GM19099 (cell line): ENCODE data around the gene EPOP.
A peak's percentile ranks its signal among the peaks of the same experiment; 100 is the strongest.

ENCODE experiments used
- POLR2A ChIP-seq: IDR thresholded peaks from 3 replicates; pipeline ENCODE4 v1.6.1; 2011; ENCODE audit warnings: low read depth; ENCODE audit not compliant: insufficient read length; ENCODE audit errors: extremely low read depth

Gene EPOP

DNA sequence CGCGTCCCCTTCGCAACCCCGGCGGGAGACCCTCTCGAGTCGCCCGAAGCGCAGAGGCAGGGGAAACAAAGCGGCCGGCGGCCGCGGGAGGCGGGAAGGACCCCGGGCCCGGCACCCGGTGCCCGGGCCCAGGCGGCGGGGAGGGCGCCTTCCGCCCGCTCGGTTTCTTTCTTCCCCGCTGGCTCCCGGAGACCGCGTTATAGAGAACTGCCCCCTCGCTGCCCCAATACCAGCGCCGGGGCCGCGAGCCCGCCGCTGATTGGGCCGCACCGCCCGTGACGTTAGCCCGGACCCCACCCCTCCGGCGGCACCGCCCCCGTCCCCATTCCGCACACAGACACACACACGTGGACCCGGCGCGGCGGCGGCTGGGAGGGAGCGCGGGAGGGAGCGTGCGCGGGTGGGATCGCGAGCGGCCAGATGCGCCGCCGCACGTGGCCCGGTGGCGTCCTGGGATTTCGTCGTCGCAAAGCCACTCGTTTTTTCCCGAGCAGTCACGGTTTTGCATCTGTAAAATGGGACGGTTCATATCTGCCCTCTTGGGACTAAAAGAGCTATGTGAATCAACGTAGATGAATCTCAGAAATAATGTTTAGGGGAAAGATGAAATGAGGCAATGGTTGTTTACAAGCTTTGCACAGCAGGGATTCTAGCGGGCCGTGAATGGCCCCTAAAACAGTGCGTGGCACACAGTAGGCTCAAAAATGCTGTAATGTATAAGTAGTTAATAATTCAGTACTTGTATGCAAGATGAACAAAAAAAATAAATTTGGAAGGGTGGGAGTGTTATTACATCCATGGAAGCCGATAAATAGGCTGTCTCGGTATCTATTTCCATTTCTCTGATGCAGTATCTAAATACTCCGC lies at the start of gene EPOP:
TSS of gene EPOP (minus strand) at position 209 of the 867 bp plus-strand sequence. CDS start 462 bp downstream, outside the sequence.
- peak; percentile 23 for TF ChIP-seq POLR2A

- no peak for TF ChIP-seq POLR2A
Measured at GRCh38 chr17:38721802-38722201, 47.0 kb upstream of the EPOP start.

- no peak for TF ChIP-seq POLR2A
Measured at GRCh38 chr17:38720941-38721340, 46.2 kb upstream of the EPOP start.

DNA sequence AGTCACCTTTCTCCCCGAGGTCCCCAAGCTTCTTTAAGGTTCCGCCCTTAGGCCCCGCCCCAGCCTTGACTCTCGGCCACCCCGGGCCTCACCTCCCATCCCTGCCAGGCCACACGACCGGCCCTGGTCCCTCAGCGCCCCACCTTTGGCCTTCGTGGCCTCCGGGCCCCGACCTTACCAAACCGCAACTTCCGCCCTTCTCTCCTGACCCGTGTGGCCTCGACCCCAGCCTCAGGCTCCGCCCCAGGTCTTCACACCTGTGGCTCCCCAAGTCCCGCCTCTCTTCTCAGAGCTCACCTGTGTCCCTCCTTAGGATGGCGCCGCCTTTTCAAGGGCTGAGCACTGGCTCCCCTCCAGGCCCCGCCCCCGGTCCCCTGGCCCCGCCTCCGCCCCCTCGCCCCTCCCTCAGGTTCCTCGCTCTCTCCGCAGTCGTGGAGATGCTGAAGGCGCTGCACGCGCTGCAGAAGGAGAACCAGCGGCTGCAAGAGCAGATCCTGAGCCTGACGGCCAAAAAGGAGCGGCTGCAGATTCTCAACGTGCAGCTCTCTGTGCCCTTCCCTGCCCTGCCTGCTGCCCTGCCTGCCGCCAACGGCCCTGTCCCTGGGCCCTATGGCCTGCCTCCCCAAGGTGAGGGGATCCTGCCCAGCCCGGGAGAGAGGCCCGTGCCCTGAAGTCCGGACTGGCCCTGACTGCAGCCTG lies 45.3 kb upstream of the EPOP start:
- TF ChIP-seq POLR2A: no peak

GRCh38 chr17:38719289-38719942 lies 44.7 kb upstream of the EPOP start:
- no peak for TF ChIP-seq POLR2A

DNA sequence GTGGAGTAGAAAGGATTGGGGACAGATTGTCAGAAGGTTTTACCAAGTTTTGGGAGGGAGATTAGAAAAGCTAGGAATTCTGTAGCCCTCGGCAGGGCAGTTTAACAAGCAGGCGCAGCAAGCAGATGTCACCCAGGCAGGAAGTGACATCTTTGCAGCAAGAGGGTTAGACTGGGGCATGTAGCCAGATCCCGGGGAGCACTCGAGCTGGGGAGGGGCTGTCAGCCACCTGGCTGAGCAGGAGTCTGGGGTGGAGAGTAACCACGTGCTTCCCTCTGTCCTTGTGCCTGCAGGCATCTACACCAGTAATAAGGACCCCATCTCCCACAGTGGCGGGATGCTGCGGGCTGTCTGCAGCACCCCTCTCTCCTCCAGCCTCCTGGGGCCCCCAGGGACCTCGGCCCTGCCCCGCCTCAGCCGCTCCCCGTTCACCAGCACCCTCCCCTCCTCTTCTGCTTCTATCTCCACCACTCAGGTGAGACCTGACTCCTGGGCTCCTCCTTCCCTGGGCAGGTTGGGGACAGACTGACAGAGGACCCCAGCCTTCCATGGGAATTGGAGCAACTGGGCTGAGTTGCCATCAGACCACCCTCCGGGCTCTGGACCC lies 42.5 kb upstream of the EPOP start:
- no peak for TF ChIP-seq POLR2A

GRCh38 chr17:38716368-38717005 lies 41.7 kb upstream of the EPOP start:
- no peak for TF ChIP-seq POLR2A

DNA sequence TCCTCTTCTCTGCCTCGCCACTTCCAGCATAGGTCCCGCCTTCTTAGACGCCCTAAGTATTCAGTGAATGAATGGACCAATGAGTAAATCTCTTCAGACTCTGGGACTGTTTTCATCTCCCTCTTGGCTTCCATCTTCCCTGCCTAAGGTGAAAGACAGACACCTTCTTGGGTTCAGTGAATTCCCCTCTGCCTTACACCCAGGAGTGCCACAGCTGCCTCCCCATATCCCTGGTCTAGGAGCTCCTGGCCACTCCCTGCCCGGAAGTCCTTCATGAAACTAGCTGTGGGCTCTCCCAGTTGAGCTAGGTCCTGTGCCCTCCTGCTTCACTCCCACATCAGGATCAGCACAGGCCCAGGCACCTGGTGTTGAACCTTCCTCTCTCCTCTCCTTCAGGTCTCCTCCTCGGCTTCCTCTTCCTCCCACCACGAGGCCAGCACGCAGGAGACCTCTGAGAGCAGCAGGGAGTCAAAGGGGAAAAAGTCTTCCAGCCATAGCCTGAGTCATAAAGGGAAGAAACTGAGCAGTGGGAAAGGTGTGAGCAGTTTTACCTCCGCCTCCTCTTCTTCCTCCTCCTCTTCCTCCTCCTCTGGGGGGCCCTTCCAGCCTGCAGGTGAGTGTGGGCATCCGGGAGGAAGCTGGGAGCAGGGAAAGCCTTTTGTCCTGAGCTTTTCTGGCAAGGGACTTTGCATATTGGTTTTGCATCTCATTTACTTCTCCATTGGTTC lies 40.6 kb upstream of the EPOP start:
- TF ChIP-seq POLR2A: no peak

- no peak for TF ChIP-seq POLR2A
Measured at GRCh38 chr17:38713456-38714075, 38.8 kb upstream of the EPOP start.

DNA sequence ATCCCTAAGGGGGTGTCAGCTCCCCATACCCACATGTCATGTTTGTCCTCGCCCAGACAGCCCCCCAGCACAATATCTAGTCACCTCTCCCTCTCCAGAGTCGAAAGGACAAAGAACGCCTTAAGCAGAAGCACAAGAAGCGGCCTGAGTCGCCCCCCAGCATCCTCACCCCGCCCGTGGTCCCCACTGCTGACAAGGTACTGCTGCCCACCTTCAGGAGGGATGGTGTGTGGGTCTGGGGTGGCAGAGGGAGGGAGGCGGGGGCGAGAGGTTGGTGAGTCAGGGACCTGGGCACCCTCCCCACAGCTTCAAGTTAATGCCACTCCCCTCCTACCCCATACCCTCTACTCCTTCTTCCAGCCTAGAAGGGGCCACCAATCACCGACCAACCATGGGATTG lies 37.8 kb upstream of the EPOP start:
- no peak for TF ChIP-seq POLR2A

GRCh38 chr17:38711792-38712571 lies 37.2 kb upstream of the EPOP start:
- no peak for TF ChIP-seq POLR2A

DNA sequence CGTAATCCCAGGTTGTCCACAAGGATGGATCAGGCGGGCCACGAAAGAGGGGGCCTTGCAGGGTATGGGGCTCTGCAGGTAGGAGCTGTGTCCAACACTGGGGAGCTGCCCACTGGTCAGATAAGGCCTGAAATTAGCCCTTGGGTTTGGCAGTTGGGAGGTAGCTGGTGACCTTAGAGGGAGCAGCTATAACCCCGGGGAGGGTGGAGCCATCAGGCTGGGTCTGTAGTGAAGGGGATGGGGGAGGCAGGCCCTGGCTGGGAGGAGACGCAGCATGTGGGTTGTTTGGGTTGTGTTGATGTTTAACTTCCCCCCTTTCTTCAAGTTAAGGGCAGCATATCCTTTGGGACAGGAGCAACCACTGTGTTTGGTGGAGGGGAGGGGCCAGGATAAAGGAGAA lies 36.2 kb upstream of the EPOP start:
- TF ChIP-seq POLR2A: no peak

DNA sequence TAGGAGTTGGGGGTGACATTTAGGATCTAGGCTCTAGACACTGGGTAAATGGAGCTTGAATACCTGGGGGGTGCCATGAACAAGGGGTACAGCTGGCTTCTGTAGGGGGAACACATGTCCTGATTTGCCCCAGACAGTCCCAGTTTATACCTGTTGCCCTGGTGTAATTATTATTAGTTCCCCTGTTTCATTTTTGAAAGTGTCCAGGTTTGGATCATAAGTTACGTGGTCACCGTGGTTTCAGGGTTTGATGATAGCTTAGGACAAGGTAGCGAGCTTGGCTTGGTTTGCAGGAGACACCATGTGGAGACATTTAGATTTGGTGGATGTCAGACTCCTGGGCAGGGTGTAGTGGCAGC lies 35.8 kb upstream of the EPOP start:
- TF ChIP-seq POLR2A: no peak
